ENCODE measurements around the gene RGS1.

The RGS1 gene

GRCh38 chr1:192610112-192610889, 34.7 kb downstream of the RGS1 start:
- Histone ChIP-seq H3K27me3 (ENCODE audit: control insufficient read depth, insufficient read depth, low read length) (no peaks in the 10 kb centered on the region), H3K4me1 (ENCODE audit: control insufficient read depth, insufficient read depth, low read length) (peaks cover 11% of the 10 kb centered on the region), H3K36me3 (ENCODE audit: control insufficient read depth, insufficient read depth, low read length) (no peaks in the 10 kb centered on the region), H3K4me3 (ENCODE audit: low read length) (no peak overlapping the region), H3K9ac (ENCODE audit: low read length) (no peak overlapping the region), H3K27ac (ENCODE audit: low read depth, low read length) (no peak overlapping the region)

- Histone ChIP-seq H3K27me3 (ENCODE audit: control insufficient read depth, insufficient read depth, low read length) (no peaks in the 10 kb centered on the region), H3K9ac (ENCODE audit: low read length) (no peak overlapping the region)
These were observed 39.5 kb downstream of the RGS1 start for GRCh38 chr1:192615055-192615454.

GRCh38 chr1:192620071-192620635, 44.6 kb downstream of the RGS1 start:
- Histone ChIP-seq H3K27ac (ENCODE audit: low read depth, low read length) (no peak overlapping the region), H3K4me3 (ENCODE audit: low read length) (no peak overlapping the region), H3K36me3 (ENCODE audit: control insufficient read depth, insufficient read depth, low read length) (no peaks in the 10 kb centered on the region), H3K9ac (ENCODE audit: low read length) (no peak overlapping the region), H3K27me3 (ENCODE audit: control insufficient read depth, insufficient read depth, low read length) (no peaks in the 10 kb centered on the region), H3K4me1 (ENCODE audit: control insufficient read depth, insufficient read depth, low read length) (no peaks in the 10 kb centered on the region)

More at GRCh38 chr1:192615055-192615454, 39.5 kb downstream of the RGS1 start:
- no peak overlapping the region for H3K4me3 ChIP-seq (ENCODE audit: low read length)
- no peaks in the 10 kb centered on the region for H3K36me3 ChIP-seq (ENCODE audit: control insufficient read depth, insufficient read depth, low read length)
- H3K27ac ChIP-seq (ENCODE audit: low read depth, low read length) = no peak overlapping the region
- H3K4me1 ChIP-seq (ENCODE audit: control insufficient read depth, insufficient read depth, low read length) = no peaks in the 10 kb centered on the region

GRCh38 chr1:192626366-192627179, 51.0 kb downstream of the RGS1 start:
- Histone ChIP-seq H3K4me1 (ENCODE audit: control insufficient read depth, insufficient read depth, low read length) (no peaks in the 10 kb centered on the region), H3K27ac (ENCODE audit: low read depth, low read length) (no peak overlapping the region), H3K9ac (ENCODE audit: low read length) (no peak overlapping the region), H3K36me3 (ENCODE audit: control insufficient read depth, insufficient read depth, low read length) (no peaks in the 10 kb centered on the region), H3K27me3 (ENCODE audit: control insufficient read depth, insufficient read depth, low read length) (no peaks in the 10 kb centered on the region), H3K4me3 (ENCODE audit: low read length) (no peak overlapping the region)

GRCh38 chr1:192627901-192628300, 52.3 kb downstream of the RGS1 start:
- H3K36me3 ChIP-seq (ENCODE audit: control insufficient read depth, insufficient read depth, low read length) = no peaks in the 10 kb centered on the region
- no peak overlapping the region for H3K27ac ChIP-seq (ENCODE audit: low read depth, low read length)
- H3K4me3 ChIP-seq (ENCODE audit: low read length) = no peak overlapping the region
- no peaks in the 10 kb centered on the region for H3K4me1 ChIP-seq (ENCODE audit: control insufficient read depth, insufficient read depth, low read length)
- no peak overlapping the region for H3K9ac ChIP-seq (ENCODE audit: low read length)
- H3K27me3 ChIP-seq (ENCODE audit: control insufficient read depth, insufficient read depth, low read length) = no peaks in the 10 kb centered on the region

- Histone ChIP-seq H3K27ac (ENCODE audit: low read depth, low read length) (no peak overlapping the region), H3K9ac (ENCODE audit: low read length) (no peak overlapping the region), H3K4me3 (ENCODE audit: low read length) (no peak overlapping the region), H3K4me1 (ENCODE audit: control insufficient read depth, insufficient read depth, low read length) (no peaks in the 10 kb centered on the region), H3K27me3 (ENCODE audit: control insufficient read depth, insufficient read depth, low read length) (no peaks in the 10 kb centered on the region), H3K36me3 (ENCODE audit: control insufficient read depth, insufficient read depth, low read length) (no peaks in the 10 kb centered on the region)
These were observed 53.0 kb downstream of the RGS1 start for GRCh38 chr1:192628396-192629057.

- Histone ChIP-seq H3K4me3 (ENCODE audit: low read length) (no peak overlapping the region), H3K9ac (ENCODE audit: low read length) (no peak overlapping the region), H3K4me1 (ENCODE audit: control insufficient read depth, insufficient read depth, low read length) (no peaks in the 10 kb centered on the region), H3K27me3 (ENCODE audit: control insufficient read depth, insufficient read depth, low read length) (no peaks in the 10 kb centered on the region), H3K27ac (ENCODE audit: low read depth, low read length) (no peak overlapping the region), H3K36me3 (ENCODE audit: control insufficient read depth, insufficient read depth, low read length) (no peaks in the 10 kb centered on the region)
These were observed 54.0 kb downstream of the RGS1 start for GRCh38 chr1:192629612-192630011.
